Uterus (tissue), 2 donors: ENCODE results near the gene FAM222B.

ENCODE experiments used
- POLR2A ChIP-seq, 2 donors: fragments of 450-650 bp; IDR thresholded peaks; one replicate each; pipeline ENCODE4 v1.6.1; 2016; ENCODE audit warnings: antibody characterized with exemption in 2 of 2, mild to moderate bottlenecking in 1 of 2, moderate library complexity in 1 of 2
- TF ChIP-seq, protein P1 (sequence below), 4 experiments: fragments of 200-600 bp in 2 of 4; fragments of 450-650 bp in 2 of 4; sonication (generic) in 2 of 4; IDR thresholded peaks; one replicate each; pipeline ENCODE4 v1.5.1; 2016 to 2019; ENCODE audit warnings: antibody characterized with exemption in 4 of 4, mild to moderate bottlenecking in 2 of 4, moderate library complexity in 1 of 4

DNA sequence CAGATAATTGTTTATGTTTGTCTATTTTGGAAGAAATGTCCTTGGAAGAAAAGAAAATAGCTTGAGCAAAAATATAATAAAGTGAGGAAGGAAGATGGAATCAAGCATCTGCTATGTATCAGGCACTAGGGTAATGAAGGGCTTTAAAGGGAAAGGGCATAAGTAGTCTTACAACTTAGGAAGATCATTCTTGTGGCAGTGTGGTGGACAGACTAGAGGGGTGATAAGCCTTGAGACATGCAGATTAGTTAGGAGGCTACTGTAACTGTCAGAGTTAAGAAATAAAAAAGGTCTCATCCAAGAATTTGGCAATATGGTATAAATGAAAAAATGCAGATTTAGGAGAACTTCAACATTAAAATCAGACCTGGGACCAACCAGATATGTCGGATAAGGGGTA lies 14.9 kb downstream of the FAM222B start:
- TF ChIP-seq, protein P1, sequence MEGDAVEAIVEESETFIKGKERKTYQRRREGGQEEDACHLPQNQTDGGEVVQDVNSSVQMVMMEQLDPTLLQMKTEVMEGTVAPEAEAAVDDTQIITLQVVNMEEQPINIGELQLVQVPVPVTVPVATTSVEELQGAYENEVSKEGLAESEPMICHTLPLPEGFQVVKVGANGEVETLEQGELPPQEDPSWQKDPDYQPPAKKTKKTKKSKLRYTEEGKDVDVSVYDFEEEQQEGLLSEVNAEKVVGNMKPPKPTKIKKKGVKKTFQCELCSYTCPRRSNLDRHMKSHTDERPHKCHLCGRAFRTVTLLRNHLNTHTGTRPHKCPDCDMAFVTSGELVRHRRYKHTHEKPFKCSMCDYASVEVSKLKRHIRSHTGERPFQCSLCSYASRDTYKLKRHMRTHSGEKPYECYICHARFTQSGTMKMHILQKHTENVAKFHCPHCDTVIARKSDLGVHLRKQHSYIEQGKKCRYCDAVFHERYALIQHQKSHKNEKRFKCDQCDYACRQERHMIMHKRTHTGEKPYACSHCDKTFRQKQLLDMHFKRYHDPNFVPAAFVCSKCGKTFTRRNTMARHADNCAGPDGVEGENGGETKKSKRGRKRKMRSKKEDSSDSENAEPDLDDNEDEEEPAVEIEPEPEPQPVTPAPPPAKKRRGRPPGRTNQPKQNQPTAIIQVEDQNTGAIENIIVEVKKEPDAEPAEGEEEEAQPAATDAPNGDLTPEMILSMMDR (IDR thresholded peaks at IDR 0.05): no peak
- TF ChIP-seq POLR2A (IDR thresholded peaks at IDR 0.05): no peak
